ENCODE results near the gene OR2S2.
"Not testable (repeated sequence)": the region's sequence is repeated elsewhere in the genome, so short reads cannot be mapped to it uniquely, and the experiment has no call there.

OR2S2 gene

GRCh38 chr9:35938474-35939356, 19.2 kb downstream of the OR2S2 start:
- no peaks in the 10 kb centered on the region; the same call in 1 of the 2 replicates for H3K36me3 ChIP-seq (ENCODE audit: insufficient read depth)
- H2AFZ ChIP-seq (ENCODE audit: low read depth): no peak overlapping the region
- H3K4me2 ChIP-seq: no peak overlapping the region
- H3K27me3 ChIP-seq (ENCODE audit: insufficient read depth, low read depth): no peaks in the 10 kb centered on the region
- no peak overlapping the region for H3K27ac ChIP-seq
- no peak overlapping the region for H3K4me3 ChIP-seq (IDR thresholded peaks at IDR 0.05; ENCODE audit: insufficient read depth, low read depth, low read length)
- peaks cover 4% of the 10 kb centered on the region for H3K4me1 ChIP-seq (ENCODE audit: low read depth, poor library complexity, severe bottlenecking)
- no peaks in the 10 kb centered on the region for H3K79me2 ChIP-seq (ENCODE audit: insufficient read depth, low read depth)
- no peak for TF ChIP-seq CTCF (conservative IDR thresholded peaks at IDR 0.05; ENCODE audit: low read depth, low read length)
- no peak overlapping the region for H3K9ac ChIP-seq
- no peaks in the 10 kb centered on the region for H4K20me1 ChIP-seq (ENCODE audit: insufficient read depth)

GRCh38 chr9:35937227-35937626, 20.7 kb downstream of the OR2S2 start:
- Histone ChIP-seq H3K27me3 (ENCODE audit: insufficient read depth, low read depth) (no peaks in the 10 kb centered on the region), H3K9ac (no peak overlapping the region), H3K4me3 (IDR thresholded peaks at IDR 0.05; ENCODE audit: insufficient read depth, low read depth, low read length) (no peak overlapping the region), H2AFZ (ENCODE audit: low read depth) (no peak overlapping the region), H3K36me3 (ENCODE audit: insufficient read depth) (no peaks in the 10 kb centered on the region; the same call in 1 of the 2 replicates), H4K20me1 (ENCODE audit: insufficient read depth) (no peaks in the 10 kb centered on the region), H3K4me2 (no peak overlapping the region), H3K27ac (no peak overlapping the region), H3K79me2 (ENCODE audit: insufficient read depth, low read depth) (no peaks in the 10 kb centered on the region), H3K4me1 (ENCODE audit: low read depth, poor library complexity, severe bottlenecking) (peaks cover 18% of the 10 kb centered on the region)
- TF ChIP-seq CTCF (conservative IDR thresholded peaks at IDR 0.05; ENCODE audit: low read depth, low read length): no peak

- Histone ChIP-seq H3K4me3 (IDR thresholded peaks at IDR 0.05; ENCODE audit: insufficient read depth, low read depth, low read length) (no peak overlapping the region), H3K27me3 (ENCODE audit: insufficient read depth, low read depth) (no peaks in the 10 kb centered on the region), H3K4me2 (no peak overlapping the region), H3K27ac (no peak overlapping the region), H3K9ac (no peak overlapping the region), H3K4me1 (ENCODE audit: low read depth, poor library complexity, severe bottlenecking) (peaks cover 22% of the 10 kb centered on the region), H2AFZ (ENCODE audit: low read depth) (no peak overlapping the region), H3K36me3 (ENCODE audit: insufficient read depth) (no peaks in the 10 kb centered on the region; the same call in 1 of the 2 replicates), H3K79me2 (ENCODE audit: insufficient read depth, low read depth) (no peaks in the 10 kb centered on the region), H4K20me1 (ENCODE audit: insufficient read depth) (no peaks in the 10 kb centered on the region)
- TF ChIP-seq CTCF (conservative IDR thresholded peaks at IDR 0.05; ENCODE audit: low read depth, low read length): no peak
Measured at GRCh38 chr9:35935755-35936509, 22.0 kb downstream of the OR2S2 start.

GRCh38 chr9:35935261-35935660, 22.7 kb downstream of the OR2S2 start:
- Histone ChIP-seq H3K4me2 (no peak overlapping the region), H3K36me3 (ENCODE audit: insufficient read depth) (no peaks in the 10 kb centered on the region; the same call in 1 of the 2 replicates), H3K79me2 (ENCODE audit: insufficient read depth, low read depth) (no peaks in the 10 kb centered on the region), H2AFZ (ENCODE audit: low read depth) (no peak overlapping the region), H4K20me1 (ENCODE audit: insufficient read depth) (no peaks in the 10 kb centered on the region), H3K27me3 (ENCODE audit: insufficient read depth, low read depth) (no peaks in the 10 kb centered on the region), H3K27ac (no peak overlapping the region), H3K9ac (no peak overlapping the region), H3K4me3 (IDR thresholded peaks at IDR 0.05; ENCODE audit: insufficient read depth, low read depth, low read length) (no peak overlapping the region), H3K4me1 (ENCODE audit: low read depth, poor library complexity, severe bottlenecking) (peaks cover 22% of the 10 kb centered on the region)
- TF ChIP-seq CTCF (conservative IDR thresholded peaks at IDR 0.05; ENCODE audit: low read depth, low read length): no peak

GRCh38 chr9:35934069-35934468, 23.9 kb downstream of the OR2S2 start:
- H3K27ac ChIP-seq; H2AFZ ChIP-seq (ENCODE audit: low read depth); H4K20me1 ChIP-seq (ENCODE audit: insufficient read depth); H3K36me3 ChIP-seq (ENCODE audit: insufficient read depth); H3K4me3 ChIP-seq (IDR thresholded peaks at IDR 0.05; ENCODE audit: insufficient read depth, low read depth, low read length); H3K4me2 ChIP-seq; H3K9ac ChIP-seq; H3K27me3 ChIP-seq (ENCODE audit: insufficient read depth, low read depth); H3K79me2 ChIP-seq (ENCODE audit: insufficient read depth, low read depth): not testable (repeated sequence)
- H3K4me1 ChIP-seq (ENCODE audit: low read depth, poor library complexity, severe bottlenecking): peaks cover 22% of the 10 kb centered on the region

All from KMS-11 (cell line).